Measurements from ENCODE around the gene TRIP10.

TRIP10 gene

DNA sequence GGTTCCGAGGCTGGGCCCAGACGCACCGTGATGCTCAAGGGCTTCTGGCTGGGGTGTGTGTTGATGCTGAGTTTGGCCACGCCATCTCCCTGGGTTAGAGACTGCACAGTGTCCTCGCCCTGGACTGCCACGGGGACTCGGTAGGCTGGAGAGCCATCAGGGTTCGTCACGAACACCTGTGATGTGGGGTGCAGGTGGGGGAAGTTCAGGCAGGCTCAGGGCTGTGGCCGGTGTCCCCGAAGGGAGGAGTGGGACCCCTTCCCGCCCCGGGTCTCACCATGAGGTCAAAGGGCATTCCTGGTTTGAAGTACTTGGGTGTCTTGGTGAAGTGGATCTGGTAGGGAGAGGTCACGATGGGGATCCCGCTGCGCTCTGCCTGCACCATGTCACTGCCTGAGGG lies 27.2 kb upstream of the TRIP10 start:
- DNase-seq (ENCODE audit: low read depth, low spot score): no peak

DNA sequence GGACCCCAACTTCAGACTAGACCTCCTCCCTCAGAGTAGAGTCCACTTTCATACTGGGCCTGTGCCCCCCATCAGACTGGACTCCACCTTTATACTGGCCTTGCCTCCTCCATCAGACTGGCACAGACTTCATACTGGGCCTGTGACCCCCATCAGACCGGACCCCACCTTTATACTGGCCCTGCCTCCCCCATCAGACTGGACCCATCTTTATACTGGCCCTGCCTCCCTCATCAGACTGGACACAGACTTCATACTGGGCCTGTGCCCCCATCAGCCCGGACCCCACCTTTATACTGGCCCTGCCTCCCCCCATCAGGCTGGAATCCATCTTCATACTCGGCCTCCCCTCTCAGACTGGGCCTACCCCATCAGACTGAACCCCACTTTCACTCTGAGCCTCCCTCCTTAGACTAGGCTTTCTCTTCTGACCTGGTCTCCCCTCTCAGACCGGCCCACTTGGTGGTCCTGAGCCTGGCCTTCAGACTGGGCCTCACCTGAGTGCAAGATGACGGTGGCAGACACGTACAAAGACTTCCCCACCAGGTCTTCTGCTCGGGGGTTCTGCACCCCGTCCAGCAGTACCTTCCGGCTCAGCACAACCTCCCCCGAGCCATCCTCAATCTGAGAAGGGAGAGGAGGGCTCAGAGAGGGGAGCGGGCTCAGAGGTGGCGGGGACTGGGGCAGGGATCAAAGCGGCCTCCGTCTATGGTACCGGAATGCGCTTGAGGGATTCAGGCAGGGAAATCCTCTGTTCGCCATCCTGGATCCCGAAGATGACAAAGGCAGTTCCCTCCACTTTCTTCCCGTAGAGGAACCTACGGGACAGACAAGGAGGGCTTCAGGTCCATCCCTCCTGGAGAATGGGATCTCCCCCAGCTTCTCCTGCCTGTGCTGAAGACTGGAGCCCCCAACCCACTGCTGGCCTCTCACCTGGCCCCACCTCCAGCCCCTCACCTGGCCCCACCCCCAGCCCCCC lies 26.5 kb upstream of the TRIP10 start:
- DNase-seq (ENCODE audit: low read depth, low spot score): no peak

DNA sequence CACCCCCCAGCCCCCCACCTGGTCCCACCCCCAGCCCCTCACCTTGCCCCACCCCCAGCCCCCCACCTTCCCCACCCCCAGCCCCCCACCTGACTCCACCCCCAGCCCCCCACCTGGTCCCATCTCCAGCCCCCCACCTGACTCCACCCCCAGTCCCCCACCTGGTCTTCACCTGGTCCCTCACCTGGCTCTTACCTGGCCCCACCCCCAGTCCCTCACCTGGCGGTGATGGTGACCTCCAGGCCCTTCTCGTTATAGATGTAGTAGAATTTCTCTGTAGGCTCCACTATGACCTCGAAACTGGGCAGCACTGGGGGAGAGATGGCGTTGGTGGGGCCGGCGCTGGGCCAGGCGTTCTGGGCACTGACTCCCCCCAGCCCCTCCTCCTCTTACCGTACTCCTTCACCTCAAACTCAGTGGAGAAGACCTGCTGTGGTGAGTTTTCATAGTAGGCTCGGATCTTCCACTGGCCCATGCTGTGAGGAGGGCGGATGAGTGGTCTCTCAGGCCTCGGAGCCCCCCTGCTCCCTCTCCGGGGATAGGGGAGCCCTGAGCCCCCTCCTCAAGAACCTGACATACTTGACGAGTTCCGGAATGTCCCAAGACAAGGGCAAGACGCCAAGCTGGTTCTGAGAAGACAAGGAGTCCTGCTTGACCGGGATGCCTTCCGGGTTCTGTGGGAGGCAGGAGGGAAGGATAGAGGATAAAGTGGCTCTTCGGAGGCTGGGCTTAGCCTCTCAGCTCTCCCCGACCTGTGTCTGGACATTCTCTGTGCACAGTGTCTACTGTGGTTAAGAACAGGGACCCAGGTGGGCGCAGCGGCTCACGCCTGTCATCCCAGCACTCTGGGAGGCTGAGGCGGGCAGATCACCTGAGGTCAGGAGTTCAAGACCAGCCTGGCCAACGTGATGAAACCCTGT lies 25.4 kb upstream of the TRIP10 start:
- no peak for DNase-seq (ENCODE audit: low read depth, low spot score)

DNA sequence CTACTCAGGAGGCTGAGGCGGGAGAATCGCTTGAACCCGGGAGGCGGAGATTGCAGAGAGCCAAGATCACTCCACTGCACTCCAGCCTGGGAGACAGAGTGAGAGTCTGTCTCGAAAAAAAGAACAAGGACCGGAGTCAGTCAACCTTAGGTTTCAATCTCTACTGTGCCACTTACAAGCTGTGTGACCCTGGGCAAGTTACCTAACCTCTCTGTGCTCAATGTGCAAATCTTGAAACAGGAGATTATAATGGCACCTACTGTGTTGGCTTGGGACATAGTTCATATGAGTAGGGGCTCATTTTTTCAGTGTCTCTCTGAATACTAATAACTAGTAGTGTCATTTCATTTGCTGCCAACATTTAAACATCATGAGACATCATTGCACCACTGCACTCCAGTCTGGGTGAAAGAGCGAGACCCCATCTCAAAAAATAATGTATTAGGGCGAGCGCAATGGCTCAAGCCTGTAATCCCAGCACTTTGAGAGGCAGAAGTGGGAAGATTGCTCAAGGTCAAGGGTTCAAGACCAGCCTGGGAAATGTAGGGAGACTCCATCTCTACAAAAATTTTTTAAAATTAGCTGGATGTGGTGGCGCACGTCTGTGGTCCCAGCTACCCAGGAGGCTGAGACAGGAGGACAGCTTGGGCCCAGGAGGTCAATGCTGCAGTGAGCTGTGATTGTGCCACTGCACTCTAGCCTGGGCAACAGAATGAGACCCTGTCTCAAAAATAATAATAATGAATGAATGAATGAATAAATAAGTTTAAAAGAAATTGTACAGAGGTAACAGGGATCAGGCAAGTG lies 24.5 kb upstream of the TRIP10 start:
- no peak for DNase-seq (ENCODE audit: low read depth, low spot score)

DNA sequence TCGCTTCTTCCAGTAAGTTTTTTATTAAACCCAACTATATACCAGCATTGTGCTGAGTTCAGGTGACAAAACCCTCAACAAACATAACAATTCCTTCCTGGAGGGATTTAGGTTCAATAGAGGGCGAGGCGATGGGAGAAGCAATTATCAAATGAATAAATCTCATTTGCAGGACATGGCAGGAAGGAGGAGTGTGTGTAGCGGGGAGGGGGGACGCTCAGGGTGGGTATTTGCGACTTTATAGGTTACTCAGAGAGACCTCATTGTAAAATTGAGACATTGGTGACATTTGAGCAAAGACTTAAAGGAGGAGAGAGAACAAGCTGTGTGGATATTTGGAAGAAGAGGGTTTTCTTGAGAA lies 22.9 kb upstream of the TRIP10 start:
- DNase-seq (ENCODE audit: low read depth, low spot score): no peak

DNA sequence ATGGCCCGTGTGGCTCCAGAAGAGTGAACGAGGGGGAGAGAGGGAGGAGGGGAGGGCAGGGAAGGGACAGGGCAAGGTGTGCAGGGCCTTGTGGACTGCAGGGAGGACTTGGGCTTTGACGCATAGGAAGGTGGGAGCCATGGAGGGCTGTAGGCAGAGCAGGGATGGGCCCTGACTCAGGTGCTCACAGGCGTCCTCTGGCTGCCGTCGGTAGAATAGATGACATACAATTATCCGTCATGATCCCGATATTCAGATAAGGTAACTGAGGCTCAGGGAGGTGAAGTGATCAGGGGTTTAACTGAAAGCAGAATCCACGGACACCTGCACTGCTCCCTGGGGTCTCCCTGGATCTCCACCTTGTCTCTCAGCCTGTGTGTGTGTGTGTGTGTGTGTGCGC lies 22.4 kb upstream of the TRIP10 start:
- DNase-seq (ENCODE audit: low read depth, low spot score): no peak

DNA sequence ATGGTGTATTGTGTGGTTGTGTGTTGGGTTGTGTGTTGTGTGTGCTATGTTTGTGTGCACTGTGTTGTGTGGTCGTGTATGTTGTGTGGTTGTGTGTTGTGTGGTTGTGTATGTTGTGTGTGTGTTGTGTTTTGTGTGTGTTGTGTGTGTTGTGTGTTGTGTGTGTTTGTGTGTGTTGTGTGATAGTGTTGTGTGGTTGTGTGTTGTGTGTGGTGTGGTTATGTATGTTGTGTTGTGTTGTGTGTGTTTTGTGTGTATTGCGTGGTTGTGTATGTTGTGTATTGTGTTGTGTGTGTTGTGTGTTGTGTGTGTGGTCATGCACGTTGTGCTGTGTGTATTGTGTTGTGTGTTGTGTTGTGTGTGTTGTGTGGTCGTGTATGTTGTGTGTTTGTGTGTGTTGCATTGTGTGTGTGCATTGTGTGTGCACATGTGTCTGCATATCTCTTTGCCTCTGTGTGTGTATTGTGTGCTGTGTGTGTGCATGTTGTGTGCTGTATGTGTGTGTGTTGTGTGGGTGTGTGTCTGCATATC lies 22.0 kb upstream of the TRIP10 start:
- no peak for DNase-seq (ENCODE audit: low read depth, low spot score)

DNA sequence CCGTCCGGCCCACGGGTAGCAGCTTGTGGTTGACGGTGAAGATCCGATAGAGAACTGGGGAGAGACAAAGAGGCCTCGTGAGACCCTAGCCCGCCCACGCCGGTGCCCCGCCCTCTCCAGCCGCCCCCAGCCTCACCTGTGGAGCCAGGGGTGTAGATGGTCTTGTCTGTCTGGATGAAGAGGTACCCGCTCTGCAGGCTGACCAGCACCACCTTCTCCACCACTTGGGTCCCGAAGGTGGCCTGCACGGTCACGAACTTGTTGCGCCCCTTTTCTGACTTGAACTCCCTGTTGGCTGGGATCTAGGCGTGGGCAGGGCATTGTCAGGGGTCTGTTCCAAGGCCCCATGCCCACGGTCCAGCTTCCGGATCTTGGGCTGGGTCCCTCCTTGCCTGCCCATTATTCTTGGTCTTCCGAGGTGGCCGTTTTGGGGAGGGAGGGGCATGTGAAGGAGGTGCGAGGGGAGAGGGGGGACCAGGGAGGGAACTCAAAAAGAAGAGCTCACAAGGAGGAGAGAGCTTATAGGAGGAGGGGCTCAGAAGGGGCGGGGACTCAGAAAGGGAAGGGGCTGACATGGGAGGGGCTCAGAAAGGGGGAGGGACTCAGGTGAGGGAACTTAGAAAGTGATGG lies 21.3 kb upstream of the TRIP10 start:
- no peak for DNase-seq (ENCODE audit: low read depth, low spot score)

DNA sequence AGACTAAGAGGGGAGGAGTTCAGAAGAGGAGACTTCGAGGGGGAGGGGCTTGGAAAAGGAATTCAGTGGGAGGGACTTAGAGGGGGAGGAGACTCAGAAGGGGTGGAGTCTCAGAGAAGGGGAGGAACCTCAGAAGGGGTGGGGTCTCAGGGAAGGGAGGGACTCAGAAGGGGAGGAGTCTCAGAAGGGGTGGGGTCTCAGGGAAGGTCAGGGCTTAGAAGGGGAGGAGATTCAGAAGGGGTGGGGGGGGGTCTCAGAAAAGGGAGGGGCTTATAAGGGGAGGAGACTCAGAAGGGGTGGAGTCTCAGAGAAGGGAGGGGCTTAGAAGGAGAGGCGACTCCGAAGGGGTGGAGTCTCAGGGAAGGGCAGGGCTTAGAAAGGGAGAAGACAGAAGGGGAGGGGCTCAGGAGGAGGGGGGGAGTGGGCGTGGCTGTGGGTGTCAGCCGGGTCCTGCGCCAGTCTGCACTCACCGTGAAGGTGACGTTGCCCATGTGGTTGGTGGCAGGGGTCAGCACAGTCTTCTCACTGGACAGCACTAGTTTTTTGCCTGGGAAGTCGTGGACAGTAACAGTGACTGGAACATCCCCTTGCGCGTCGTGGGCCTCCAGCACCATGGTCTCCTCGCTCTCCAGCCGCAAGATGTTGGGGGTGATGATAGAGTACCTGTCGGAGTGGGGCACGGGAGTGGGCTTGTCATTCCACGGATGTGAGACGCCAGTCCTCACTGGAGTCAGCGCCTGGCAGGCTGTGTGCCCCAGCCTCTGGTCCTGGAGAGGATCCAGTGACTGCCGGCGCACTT lies 20.5 kb upstream of the TRIP10 start:
- no peak for DNase-seq (ENCODE audit: low read depth, low spot score)

DNA sequence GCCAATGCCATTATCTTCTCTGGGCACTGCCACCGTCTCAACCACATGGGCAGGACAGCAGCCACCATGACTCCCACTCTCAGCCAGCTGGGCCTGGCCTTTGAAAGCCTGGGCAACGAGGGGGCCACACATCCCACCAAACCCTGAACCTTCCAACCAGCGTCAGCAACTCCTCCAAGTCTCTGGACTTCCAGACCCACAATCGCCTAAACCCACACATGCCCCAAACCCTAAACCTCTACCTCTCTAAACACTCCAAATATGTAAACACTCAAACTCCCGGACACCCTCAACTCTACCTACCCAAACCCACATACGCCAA lies 20.0 kb upstream of the TRIP10 start:
- DNase-seq (ENCODE audit: low read depth, low spot score): no peak

DNA sequence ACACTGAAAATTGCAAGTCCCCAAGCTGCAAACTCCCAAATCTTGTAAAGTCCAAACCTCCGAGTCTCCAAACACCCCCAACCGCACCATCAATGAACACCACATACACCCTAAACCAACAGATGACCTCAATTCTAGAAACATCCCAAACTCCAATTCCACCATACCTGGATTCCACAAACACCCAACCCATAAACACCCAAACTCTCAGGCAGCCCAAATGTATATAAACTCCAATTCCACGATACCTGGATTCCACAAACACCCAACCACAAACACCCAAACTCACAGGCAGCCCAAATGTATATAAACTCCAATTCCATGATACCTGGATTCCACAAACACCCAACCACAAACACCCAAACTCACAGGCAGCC lies 19.5 kb upstream of the TRIP10 start:
- no peak for DNase-seq (ENCODE audit: low read depth, low spot score)

DNA sequence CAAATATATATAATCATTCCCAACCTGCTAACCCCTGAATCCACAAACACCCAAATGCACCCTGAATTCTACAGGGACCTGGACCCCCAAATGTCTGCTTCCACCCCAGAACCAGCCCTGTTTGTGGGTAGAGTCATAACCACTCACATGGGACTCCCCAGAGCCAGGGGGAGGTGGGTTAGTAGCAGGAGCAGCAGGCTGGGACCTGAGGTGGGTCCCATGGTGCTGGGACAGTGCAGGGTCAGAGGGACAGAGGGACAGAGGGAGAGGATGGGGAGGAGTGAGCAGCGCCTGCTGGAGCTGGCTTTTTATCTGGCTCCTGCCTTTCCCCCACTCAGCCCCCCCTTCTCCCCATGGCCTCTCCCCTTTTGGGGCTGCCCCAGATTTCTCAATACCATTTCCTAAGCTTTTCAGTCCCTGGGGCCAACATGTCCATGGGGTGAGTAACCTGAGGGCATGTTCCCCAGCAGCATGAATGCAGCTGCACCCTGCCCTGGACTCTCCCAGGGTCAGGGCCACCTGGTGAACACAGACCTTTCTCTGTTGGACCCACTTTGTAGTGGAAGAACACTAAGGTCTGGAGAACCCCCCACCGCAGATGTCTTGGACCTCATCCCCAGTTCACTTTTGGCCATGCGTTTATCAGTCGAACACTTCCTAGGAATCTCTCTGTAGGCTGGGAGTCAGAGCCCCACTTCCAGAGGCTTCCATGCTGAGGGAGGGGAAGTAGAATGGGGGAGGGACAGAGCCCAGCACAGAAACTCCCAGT lies 18.9 kb upstream of the TRIP10 start, which contains the start of gene C3:
Gene C3, minus strand, starts transcription at position 282 of the 769 bp plus-strand sequence. Its CDS starts 61 bp downstream, at position 221.
- no peak for DNase-seq (ENCODE audit: low read depth, low spot score)

DNA sequence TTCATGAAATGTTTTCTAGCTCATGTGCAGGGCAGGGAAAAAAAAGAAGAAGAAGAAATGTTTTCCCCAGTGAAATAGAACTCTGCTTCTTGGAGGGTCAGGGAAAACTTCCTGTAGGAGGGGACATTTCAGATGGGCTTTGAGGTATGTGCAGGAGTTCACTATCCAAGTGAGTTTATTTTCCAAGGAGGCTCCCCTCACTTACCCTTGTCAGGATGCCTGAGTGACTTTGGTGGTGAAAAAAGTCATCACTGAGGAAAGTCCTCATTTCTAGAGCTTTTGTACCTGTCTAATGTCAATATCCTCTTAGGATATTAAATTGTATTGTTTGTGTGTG lies 18.4 kb upstream of the TRIP10 start:
- no peak for DNase-seq (ENCODE audit: low read depth, low spot score)

DNA sequence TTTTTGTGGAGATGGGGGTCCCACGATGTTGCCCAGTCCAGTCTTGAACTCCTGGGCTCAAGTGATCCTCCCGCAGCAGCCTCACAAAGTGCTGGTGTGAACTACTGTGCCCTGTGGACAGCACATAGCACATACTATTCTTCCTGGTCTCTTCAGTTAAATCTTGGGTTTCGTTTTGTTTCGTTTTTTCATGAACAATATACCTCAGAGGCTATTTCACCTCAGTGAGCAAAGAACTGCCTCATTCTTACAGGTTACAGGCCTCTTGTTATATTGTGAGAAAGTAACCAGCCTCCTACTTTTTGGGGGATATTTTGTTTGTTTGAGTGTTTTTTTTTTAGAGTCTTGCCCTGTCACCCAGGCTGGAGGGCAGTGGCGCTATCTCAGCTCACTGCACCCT lies 17.7 kb upstream of the TRIP10 start:
- DNase-seq (ENCODE audit: low read depth, low spot score): no peak

DNA sequence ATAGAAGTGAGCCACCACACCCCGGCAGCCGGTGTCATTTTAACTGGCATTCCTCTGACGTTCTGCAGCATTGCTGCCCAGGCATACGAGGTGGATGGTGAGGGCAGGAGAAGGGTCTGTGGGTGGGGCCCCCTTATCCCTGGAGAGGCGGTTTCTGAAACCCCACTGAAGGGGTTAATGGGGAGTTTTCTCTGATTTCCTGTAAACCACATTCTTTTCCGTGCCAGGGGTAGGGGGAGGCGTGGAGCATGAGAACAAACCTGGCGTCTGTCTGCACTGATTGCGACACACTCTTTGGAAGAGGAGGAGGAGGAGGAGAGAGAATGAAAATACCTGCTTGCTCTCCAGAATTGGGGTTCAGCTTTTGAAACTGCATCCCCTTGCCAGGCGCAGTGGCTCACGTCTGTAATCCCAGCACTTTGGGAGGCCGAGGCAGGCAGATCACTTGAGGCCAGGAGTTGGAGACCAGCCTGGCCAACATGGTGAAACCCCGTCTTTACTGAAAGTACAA lies 16.3 kb upstream of the TRIP10 start:
- peak; percentile 54 for DNase-seq (ENCODE audit: low read depth, low spot score)

DNA sequence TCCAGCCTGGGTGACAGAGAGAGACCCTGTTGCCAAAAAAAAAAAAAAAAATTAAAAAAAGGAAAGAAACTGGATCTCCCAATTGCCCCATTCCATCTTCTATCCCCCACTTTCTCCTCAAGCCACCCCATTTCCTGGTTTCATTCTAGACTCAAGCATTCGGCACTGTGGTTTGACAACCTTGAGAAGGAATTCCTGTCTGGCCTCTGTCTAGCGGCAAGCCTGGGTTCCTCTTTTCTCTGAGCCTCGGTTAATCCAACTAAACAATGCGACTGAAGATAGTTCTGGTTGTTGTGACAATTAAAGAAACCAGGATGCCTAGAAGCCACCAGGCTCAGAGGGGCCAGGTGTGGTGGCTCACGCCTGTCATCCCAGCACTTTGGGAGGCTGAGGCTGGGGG lies 15.7 kb upstream of the TRIP10 start:
- no peak for DNase-seq (ENCODE audit: low read depth, low spot score)

DNA sequence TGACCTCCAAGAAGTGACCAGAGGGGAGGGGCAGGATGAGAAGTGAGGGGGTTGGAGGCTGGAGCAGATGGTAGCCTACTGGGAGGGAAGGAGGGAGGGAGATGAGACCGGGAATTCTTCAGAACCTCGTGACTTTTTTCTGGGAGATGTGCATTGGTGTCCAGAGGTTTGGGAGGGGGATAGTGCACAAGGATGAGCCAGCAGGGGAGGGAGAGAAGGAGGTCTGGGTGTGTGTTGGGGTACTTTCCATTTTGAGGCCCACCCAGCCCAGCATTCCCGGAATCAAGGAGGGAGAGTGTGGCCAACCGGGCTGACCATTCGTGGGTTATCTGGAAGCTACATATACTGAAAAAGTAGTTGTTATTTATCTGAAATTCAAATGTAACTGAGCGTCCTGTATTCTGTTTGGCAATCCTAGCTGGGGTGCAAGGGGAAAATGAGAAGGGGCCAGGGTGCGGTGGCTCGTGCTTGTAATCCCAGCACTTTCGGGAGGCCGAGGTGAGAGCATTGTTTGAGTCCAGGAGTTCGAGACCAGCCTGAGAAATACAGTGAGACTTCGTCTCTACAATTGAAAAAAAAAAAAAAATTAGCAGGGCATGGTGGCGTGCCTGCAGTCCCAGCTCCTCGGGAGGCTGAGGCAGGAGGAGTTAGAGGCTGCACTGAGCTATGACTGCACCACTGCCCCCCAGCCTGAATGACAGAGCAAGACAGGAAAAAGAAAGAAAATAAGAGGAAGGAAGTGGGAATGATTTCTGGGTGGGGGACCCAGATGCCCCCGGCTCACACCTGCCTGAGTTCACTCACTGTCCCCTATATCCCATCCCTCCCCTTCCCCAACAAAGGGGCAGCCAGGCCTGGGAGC lies 14.6 kb upstream of the TRIP10 start:
- DNase-seq (ENCODE audit: low read depth, low spot score): no peak

DNA sequence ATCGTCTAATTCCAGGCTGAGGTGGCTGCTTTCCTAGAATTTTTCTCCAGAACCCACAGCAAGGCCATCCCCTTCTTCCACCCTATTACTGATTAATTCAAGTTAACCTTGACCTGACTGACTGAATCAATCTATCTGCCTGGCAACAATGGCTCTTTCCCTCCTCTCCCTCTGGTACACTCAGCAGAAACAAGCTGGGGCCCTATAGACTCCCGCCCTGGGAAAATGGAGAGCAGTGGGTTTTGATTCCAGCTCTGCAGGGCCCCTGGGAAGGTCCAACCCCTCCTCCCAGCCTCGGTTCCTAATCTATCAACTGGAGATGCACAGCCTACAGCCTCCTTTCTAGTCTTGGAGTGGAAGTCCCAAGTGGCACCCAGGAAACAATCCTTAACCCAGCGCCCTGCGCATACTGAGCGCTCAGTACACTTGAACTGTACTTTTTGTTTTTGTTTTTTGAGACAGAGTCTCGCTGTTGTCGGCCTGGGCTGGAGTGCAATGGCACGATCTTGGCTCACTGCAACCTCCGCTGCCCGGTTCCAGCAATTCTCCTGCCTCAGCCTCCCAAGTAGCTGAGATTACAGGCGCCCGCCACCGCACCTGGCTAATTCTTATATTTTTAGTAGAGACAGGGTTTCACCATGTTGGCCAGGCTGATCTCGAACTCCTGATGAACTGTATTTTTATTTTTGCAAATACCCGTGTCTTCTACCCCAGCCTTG lies 13.8 kb upstream of the TRIP10 start:
- no peak for DNase-seq (ENCODE audit: low read depth, low spot score)
